IPS DF 4.7 (cell line): ENCODE data around the gene BLVRA.
"Not testable (repeated sequence)": the region's sequence is repeated elsewhere in the genome, so short reads cannot be mapped to it uniquely, and the experiment has no call there.

ENCODE experiments used
- DNase-seq: peaks from one replicate; pipeline ENCODE4 v3.0.0-alpha.2; 2013; ENCODE audit warnings: low spot score; ENCODE audit errors: extremely low read depth

The BLVRA gene

GRCh38 chr7:43768887-43769272 lies 10.4 kb downstream of the BLVRA start:
- no peak for DNase-seq

GRCh38 chr7:43769281-43769680 lies 10.8 kb downstream of the BLVRA start:
- no peak for DNase-seq

GRCh38 chr7:43769791-43770465 lies 11.4 kb downstream of the BLVRA start:
- DNase-seq: no peak

GRCh38 chr7:43771128-43771527 lies 12.6 kb downstream of the BLVRA start:
- DNase-seq: no peak

- DNase-seq: no peak
Observed at GRCh38 chr7:43771573-43771972, 13.1 kb downstream of the BLVRA start.

- DNase-seq: not testable (repeated sequence)
Observed at GRCh38 chr7:43773268-43773667, 14.8 kb downstream of the BLVRA start.

GRCh38 chr7:43775255-43775654 lies 16.8 kb downstream of the BLVRA start:
- not testable (repeated sequence) for DNase-seq

GRCh38 chr7:43778293-43779044 lies 20.0 kb downstream of the BLVRA start:
- DNase-seq: not testable (repeated sequence)

GRCh38 chr7:43779045-43779812 lies 20.7 kb downstream of the BLVRA start:
- no peak for DNase-seq

- DNase-seq: no peak
Observed at GRCh38 chr7:43781726-43782607, 23.5 kb downstream of the BLVRA start.

- no peak for DNase-seq
Observed at GRCh38 chr7:43782768-43783555, 24.5 kb downstream of the BLVRA start.

- no peak for DNase-seq
Observed at GRCh38 chr7:43784030-43784584, 25.6 kb downstream of the BLVRA start.

- not testable (repeated sequence) for DNase-seq
Observed at GRCh38 chr7:43784585-43785087, 26.2 kb downstream of the BLVRA start.

GRCh38 chr7:43785420-43785819 lies 26.9 kb downstream of the BLVRA start:
- no peak for DNase-seq

- DNase-seq: no peak
Observed at GRCh38 chr7:43787771-43788170, 29.3 kb downstream of the BLVRA start.

- DNase-seq: no peak
Observed at GRCh38 chr7:43790006-43790405, 31.5 kb downstream of the BLVRA start.

- no peak for DNase-seq
Observed at GRCh38 chr7:43790834-43791233, 32.4 kb downstream of the BLVRA start.

- no peak for DNase-seq
Observed at GRCh38 chr7:43791665-43792064, 33.2 kb downstream of the BLVRA start.

GRCh38 chr7:43792471-43793150 lies 34.1 kb downstream of the BLVRA start:
- no peak for DNase-seq
